Ramos (cell line): ENCODE results near the gene RBM10.

Experiments used
- in situ Hi-C: fragments of 300-500 bp; cut with MboI; formaldehyde crosslinking; loops from one replicate; pipeline ENCODE4 v1.14.3; 2022; ENCODE audit warnings: low sequenced_read_pairs; ENCODE audit not compliant: unreplicated experiment

Gene RBM10

DNA sequence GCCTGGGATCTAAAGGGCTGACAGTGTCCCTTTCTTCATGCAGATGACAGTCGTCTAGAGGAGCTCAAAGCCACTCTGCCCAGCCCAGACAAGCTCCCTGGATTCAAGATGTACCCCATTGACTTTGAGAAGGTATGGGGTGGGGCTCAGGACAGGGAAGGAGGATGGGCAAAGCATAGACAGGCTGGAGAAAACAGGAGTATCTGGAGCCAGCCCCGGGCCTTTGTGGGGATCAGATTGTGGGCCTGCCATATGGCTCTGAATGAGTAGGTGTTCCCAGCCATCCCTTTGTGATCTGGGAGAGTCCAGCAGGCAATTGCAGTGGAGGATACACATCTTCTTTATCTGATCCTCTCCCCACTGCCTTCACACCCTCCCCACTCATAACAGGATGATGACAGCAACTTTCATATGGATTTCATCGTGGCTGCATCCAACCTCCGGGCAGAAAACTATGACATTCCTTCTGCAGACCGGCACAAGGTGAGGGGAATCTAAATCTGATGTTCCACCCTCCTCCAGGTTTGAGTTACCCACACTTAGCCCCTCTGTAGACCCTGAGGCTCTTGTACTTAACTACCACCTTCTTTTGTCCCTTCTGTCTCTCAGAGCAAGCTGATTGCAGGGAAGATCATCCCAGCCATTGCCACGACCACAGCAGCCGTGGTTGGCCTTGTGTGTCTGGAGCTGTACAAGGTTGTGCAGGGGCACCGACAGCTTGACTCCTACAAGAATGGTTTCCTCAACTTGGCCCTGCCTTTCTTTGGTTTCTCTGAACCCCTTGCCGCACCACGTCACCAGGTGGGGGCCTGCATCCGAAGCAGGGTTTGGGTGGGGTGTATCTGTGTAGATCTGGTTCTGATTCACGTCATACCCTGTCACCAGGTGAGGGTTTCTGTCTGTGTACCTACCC, 67.6 kb downstream of the RBM10 start:
- in situ Hi-C loops = loop anchor here (10.0 to 25.0 kb wide), 2 partner anchors 325 to 442 kb away; partner anchors contain the start of genes ELK1 and UXT

GRCh38 chrX:47214435-47215077, 69.5 kb downstream of the RBM10 start:
- in situ Hi-C loops = loop anchor here (10.0 to 25.0 kb wide), 2 partner anchors 323 to 440 kb away; partner anchors contain the start of genes ELK1 and UXT

DNA sequence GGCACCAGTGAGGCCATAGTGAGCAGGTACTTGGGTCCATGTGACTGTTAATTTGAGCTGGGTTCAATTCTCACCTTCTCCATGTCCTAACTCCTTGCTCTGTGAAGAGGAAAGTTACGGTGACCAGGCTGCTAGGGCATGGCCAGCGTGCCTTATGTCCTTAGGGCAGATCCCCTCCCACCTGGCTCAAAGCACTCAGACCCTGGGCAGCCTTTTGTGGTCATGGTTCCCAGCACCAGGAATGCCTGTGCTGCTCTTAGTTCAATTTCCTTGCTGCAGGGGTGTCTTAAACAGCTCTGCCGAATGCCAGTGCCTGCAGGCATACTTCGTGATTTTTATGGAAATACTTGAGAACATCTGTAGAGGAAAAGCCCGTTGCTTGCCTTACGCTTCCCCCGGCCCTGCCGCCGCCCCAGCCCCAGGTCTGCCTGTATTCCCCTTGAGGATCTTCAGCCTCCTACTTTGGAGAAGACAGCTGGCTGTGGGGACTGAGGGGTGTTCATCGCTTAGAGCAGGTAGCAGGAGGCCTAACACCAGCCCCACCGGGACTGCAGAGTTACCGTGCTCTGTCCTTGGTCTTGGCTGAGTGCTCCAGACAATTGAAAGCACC, 70.4 kb downstream of the RBM10 start:
- in situ Hi-C loops = loop anchor here (10.0 to 25.0 kb wide), 2 partner anchors 322 to 439 kb away; partner anchors contain the start of genes ELK1 and UXT

GRCh38 chrX:47216393-47216925, 71.4 kb downstream of the RBM10 start:
- in situ Hi-C loops = loop anchor here (10.0 to 25.0 kb wide), 2 partner anchors 321 to 438 kb away; partner anchors contain the start of genes ELK1 and UXT

- in situ Hi-C loops = loop anchor here (10.0 to 25.0 kb wide), 2 partner anchors 320 to 438 kb away; partner anchors contain the start of genes ELK1 and UXT
Observed at GRCh38 chrX:47217121-47217851, 72.3 kb downstream of the RBM10 start.

DNA sequence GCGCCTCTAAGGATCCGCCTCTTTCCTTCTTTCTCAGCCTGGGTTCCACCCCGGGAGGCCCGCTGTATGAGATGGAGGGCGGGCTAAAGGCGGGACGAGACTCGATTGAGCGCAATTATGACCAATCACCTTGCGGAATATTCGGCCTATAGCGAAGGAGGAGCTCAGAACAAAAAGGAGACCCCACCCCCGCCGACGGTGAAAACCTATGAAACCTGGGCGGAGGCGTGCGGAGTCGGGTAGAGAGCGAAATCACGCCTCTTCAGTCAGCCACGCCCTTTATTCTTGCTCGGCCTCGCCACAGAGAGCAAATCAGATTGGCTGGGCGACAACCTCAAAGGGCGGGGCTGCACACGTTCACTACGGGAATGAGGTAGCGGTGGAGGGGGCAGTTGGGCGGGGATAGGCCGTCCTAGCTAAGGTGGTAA, 72.8 kb downstream of the RBM10 start:
- in situ Hi-C loops = loop anchor here (10.0 to 25.0 kb wide), 2 partner anchors 319 to 437 kb away; partner anchors contain the start of genes ELK1 and UXT

DNA sequence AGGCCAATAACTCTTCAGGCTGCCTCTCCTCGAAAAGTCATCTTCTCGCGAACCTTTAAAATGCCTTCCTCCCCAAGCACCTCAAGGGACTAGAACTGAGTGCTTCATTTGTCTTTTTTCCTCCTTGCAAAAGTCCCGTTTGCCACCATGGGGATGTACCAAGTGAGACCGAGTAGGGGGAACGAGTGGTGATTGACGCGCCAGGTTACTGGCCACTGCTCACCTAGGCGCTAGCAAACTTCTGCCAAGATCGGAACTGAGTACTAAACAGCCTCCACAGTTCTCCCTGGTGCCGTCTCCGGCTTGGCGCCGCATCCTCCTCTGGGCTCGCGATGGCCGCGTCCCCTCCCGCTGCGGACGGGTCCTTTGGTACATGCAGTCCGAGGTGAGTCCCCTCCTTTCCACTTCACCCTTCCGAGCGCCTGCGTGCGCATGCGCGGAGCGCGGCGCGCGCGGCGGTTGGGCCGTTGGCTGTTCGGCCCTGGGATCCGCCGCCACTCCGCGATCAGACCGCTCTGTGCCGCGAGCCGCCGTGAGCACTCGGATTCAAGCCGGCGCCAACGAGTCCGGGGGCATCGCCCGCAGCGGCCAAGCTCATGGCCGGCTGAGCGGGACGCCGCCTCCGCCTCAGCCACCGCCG, 73.4 kb downstream of the RBM10 start, which contains the start of gene CDK16:
CDK16 (plus strand) TSS at position 402 of the 640 bp plus-strand sequence. CDS start 4,877 bp downstream, outside the sequence.
- in situ Hi-C loops = loop anchor here (10.0 to 25.0 kb wide), 2 partner anchors 319 to 436 kb away; partner anchors contain the start of genes ELK1 and UXT

DNA sequence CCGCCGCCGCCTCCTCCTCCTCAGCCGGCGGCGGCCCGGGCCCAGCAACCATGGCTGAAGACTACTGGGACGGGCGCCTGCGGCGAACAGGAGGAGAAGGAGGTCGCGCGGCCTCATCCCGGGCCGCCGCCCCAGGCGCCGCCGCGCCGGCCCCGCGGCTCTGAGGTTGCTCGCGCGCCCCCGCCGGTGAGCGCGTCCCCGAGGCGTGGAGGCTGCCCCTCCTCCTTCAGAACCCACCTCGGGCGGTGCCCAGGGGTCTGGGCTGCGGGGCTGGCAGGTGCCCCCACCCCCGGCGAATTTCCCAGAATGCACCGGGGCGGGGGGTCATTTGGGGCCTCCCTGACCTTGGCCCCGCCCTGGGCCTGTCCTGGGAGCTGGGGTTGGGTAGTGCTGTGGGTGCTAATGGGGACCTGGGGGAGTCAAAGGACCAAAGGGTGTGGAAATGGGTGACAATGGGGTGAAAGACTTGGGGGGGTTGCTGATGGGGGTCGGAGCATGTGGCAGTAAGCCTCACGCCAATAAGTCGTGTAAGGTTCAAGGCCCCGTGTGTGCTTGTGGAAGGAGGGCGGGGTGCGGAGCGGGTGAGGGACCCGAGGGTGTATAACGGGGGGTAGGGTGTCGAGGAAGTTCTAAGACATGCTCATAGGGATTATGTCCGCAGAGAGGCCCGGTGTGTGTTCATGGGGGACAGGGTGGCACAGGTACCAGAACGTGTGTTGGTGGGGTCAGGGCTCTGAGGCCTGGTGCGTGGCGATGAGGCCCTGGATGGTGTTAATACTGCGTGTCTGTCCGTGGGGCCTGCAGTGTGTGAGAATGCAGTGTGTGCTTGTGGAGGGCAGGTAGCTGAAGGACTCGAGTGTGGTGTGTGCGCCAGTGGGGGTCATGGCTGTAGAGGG, 74.1 kb downstream of the RBM10 start:
- in situ Hi-C loops = loop anchor here (10.0 to 25.0 kb wide), 2 partner anchors 318 to 436 kb away; partner anchors contain the start of genes ELK1 and UXT

GRCh38 chrX:47221756-47222155, 76.7 kb downstream of the RBM10 start:
- in situ Hi-C loops = loop anchor here (25.0 kb wide), 1 partner anchor 316 kb away; no protein-coding TSS in a partner anchor

DNA sequence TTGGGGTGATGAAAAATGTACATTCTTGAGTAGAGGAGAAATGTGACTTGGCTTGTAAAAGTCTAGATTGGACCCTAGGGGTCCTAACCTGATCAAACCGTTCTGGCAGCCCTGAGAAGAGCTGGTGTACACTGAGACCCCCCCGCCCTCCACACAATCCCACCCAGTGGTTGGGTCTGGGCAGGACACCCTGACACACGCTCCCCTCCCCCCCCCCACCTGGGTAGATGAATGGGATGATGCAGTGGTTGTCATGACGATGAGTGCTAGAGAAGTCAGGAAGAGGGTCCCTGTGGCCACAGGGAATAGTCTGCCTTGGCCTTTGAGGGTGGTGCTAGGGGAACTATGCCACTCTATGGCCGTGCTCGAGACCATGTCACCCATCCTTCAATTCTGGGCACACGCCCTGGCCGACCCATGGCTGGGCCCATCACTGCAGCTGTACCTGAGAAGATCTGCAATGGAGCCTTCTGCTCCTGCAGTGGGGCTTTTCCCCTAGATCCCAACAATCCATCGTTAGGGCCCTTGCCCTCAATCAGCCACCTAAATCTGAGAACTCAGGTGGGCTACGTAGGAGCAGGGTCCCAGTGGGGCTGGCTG, 77.8 kb downstream of the RBM10 start:
- in situ Hi-C loops = loop anchor here (25.0 kb wide), 1 partner anchor 314 kb away; no protein-coding TSS in a partner anchor

DNA sequence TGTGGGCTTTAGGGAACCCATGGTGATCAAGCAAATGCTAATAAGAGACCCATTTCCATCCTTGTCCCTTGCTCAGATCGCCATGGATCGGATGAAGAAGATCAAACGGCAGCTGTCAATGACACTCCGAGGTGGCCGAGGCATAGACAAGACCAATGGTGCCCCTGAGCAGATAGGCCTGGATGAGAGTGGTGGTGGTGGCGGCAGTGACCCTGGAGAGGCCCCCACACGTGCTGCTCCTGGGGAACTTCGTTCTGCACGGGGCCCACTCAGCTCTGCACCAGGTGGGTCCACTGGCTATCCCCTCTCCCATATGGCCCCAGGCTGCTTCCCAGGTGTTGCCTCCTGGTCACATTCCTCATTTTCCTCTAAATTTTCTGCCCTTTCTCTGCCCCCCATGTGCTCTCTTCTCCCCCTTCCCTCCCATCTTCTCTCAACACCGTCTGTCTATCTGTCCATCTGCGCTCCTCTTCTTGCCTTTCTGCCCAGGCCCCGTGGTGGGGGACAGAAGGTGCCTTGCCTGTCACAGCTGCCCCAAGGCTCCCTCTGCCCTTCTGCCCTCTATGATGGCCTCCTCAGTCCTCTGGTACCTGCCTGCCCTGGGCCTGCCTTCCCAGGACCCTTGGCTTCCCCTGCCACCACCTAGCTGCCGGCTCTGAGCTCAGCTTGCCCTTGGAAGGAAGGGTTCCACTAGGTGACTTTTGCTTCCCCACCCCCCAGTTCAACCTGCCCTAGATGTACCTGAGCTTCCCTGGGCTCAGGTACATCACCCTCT, 78.6 kb downstream of the RBM10 start:
- in situ Hi-C loops = loop anchor here (25.0 kb wide), 1 partner anchor 314 kb away; no protein-coding TSS in a partner anchor

DNA sequence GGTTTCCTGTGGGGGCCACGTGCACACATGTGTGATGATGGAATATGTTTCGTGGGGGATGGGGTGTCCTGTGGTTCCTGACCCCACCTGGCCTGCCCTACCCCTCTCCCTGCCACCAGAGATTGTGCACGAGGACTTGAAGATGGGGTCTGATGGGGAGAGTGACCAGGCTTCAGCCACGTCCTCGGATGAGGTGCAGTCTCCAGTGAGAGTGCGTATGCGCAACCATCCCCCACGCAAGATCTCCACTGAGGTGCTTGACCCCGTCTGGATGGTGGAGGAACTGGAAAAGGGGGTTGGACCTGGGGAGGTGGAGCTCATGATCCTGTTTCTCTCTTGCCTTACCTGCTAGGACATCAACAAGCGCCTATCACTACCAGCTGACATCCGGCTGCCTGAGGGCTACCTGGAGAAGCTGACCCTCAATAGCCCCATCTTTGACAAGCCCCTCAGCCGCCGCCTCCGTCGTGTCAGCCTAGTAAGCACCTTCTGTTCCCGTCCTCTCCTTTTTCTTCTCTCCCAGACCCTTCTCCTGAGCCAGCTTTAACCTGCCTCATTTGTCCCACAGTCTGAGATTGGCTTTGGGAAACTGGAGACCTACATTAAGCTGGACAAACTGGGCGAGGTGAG, 79.4 kb downstream of the RBM10 start:
- in situ Hi-C loops = loop anchor here (25.0 kb wide), 1 partner anchor 313 kb away; no protein-coding TSS in a partner anchor

DNA sequence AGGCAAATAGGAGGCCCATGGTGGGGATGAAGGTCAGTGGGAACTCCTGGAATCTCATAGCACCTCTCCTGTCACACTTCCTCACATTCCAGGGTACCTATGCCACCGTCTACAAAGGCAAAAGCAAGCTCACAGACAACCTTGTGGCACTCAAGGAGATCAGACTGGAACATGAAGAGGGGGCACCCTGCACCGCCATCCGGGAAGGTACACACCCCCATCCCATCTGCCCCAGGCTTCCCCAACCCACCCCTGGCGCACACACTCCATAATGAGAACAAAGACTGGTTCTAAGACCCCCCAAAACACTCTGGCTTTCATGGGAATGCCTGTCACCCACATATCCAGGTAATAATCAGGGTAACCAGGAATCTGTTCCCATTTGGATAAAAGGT, 79.9 kb downstream of the RBM10 start:
- in situ Hi-C loops = loop anchor here (25.0 kb wide), 1 partner anchor 312 kb away; no protein-coding TSS in a partner anchor

- in situ Hi-C loops = no loop called here
Observed at GRCh38 chrX:47226071-47226470, 81.0 kb downstream of the RBM10 start.

GRCh38 chrX:47226531-47227333, 81.7 kb downstream of the RBM10 start:
- in situ Hi-C loops = no loop called here
